Testis (tissue), 2 donors: Measurements from ENCODE around the gene LAMTOR3.

Experiments used
- CTCF ChIP-seq, 3 experiments: fragments of 450-650 bp in 2 of 3; fragments of 200-600 bp in 1 of 3; sonication (generic) in 1 of 3; IDR thresholded peaks; one replicate each; pipeline ENCODE4 v1.5.1; 2016 to 2019; ENCODE audit warnings: antibody characterized with exemption in 3 of 3, mild to moderate bottlenecking in 2 of 3, moderate library complexity in 1 of 3
- POLR2A ChIP-seq: fragments of 450-650 bp; IDR thresholded peaks from one replicate; pipeline ENCODE4 v1.6.1; 2017; ENCODE audit warnings: antibody characterized with exemption, mild to moderate bottlenecking, moderate library complexity

- TF ChIP-seq CTCF (IDR thresholded peaks at IDR 0.05) (no peak), POLR2A (no peak)
Observed at GRCh38 chr4:99834569-99834968, 59.7 kb downstream of the LAMTOR3 start.
